GM20431 (cell line): ENCODE measurements around the gene KCNH6.

Source experiments
- in situ Hi-C: fragments of 300-500 bp; cut with MseI, MboI; formaldehyde crosslinking; loops from one replicate; pipeline ENCODE4 v1.15.0; 2020; ENCODE audit warnings: low sequenced_read_pairs; ENCODE audit not compliant: unreplicated experiment

Gene KCNH6

DNA sequence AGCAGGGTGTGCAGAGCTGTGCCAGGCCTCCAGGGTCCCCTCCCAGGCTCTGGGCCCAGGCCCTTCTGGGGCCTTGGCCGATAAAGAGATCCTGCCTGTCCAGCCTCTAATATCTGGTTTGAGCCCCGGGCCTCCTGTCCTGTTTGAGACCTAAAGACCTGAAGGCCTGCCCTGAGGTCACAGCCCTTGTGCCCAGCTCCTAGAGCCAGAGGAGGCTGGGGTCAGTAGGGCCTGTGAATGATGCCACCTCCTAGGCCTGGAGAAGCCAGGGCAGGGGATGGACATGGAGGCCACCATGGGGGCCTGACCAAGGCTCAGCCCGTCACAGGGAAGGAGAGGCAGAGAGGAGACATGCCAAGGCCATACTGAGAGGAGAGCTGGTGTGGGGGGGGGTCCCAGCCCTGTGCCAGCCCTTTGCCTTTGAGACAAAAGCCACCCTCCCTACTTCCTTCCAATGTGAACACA, 7.4 kb downstream of the KCNH6 start:
- in situ Hi-C loops = no loop called here

DNA sequence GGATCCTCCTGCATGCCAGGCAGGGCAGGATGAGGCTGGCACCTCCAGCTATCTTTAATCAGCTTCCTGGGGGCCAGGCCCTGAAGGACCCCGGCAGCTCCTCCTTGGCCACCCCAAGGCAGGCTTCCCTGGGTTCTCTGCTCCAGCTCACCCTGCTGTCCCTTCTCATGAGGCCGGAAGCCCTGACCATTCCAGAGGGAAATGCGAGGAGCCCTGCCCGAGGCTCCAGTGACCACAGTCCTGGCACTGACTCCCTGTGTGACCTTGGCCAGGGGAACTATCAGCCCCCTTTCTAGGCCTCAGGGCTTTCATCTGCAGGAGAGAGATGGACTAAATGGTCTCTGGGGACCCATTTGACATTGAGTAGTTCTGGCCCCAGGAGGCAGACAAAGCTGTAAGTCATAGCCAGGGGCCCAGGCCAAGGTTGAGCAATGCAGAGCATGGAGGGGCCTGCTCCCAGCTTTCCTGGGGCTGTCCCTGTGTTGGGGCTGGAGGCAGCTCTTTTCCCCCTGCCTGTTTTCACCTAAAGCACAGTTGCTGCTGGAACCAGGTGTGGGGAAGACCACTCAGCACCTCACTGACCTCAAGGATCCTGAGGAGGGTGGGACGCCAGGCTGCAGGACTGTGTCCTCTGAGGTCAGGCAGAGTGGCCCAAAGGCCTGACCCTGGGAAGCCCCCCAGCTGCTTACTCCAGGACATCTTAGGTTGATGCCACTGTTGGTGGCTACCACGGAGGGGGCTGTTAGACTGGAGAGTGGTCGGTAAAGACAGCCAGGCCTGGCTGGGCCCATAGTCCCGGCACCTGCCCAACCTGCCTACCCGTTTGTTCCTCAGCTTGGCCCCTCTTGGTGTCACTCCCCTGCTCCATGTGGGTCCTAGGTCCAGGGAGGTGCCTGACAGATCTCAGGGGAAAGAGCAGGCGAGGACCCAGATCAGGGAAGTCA, 8.1 kb downstream of the KCNH6 start:
- in situ Hi-C loops = no loop called here

GRCh38 chr17:63533433-63534077, 10.4 kb downstream of the KCNH6 start:
- in situ Hi-C loops = no loop called here

GRCh38 chr17:63534078-63534570, 11.0 kb downstream of the KCNH6 start:
- in situ Hi-C loops = no loop called here

- in situ Hi-C loops = no loop called here
Observed at GRCh38 chr17:63534816-63535455, 11.8 kb downstream of the KCNH6 start.

- in situ Hi-C loops = no loop called here
Observed at GRCh38 chr17:63535640-63536039, 12.5 kb downstream of the KCNH6 start.

GRCh38 chr17:63537001-63537400, 13.8 kb downstream of the KCNH6 start:
- in situ Hi-C loops = no loop called here

DNA sequence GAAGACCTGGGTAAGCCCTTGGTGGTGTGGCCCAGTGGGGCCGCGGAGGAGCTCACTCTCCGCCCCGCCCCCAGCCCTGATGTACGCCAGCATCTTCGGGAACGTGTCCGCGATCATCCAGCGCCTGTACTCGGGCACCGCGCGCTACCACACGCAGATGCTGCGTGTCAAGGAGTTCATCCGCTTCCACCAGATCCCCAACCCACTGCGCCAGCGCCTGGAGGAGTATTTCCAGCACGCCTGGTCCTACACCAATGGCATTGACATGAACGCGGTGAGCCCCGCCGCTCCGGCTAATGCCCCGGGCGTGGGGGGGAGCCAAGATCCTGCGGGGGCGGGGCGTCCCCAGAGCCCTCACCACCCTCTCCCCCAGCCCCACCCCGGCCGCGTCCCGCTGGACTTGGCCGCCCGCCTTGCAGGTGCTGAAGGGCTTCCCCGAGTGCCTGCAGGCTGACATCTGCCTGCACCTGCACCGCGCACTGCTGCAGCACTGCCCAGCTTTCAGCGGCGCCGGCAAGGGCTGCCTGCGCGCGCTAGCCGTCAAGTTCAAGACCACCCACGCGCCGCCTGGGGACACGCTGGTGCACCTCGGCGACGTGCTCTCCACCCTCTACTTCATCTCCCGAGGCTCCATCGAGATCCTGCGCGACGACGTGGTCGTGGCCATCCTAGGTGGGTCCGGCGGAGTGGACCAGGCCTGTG, 15.0 kb downstream of the KCNH6 start:
- in situ Hi-C loops = no loop called here

GRCh38 chr17:63538693-63539595, 15.8 kb downstream of the KCNH6 start:
- in situ Hi-C loops = no loop called here

- in situ Hi-C loops = no loop called here
Observed at GRCh38 chr17:63540590-63540989, 17.4 kb downstream of the KCNH6 start.

GRCh38 chr17:63542218-63542545, 19.0 kb downstream of the KCNH6 start:
- in situ Hi-C loops = no loop called here

- in situ Hi-C loops = no loop called here
Observed at GRCh38 chr17:63542942-63543821, 20.0 kb downstream of the KCNH6 start.

- in situ Hi-C loops = no loop called here
Observed at GRCh38 chr17:63543822-63544420, 20.8 kb downstream of the KCNH6 start.

GRCh38 chr17:63544467-63545301, 21.5 kb downstream of the KCNH6 start:
- in situ Hi-C loops = no loop called here

- in situ Hi-C loops = no loop called here
Observed at GRCh38 chr17:63546308-63547082, 23.3 kb downstream of the KCNH6 start.

GRCh38 chr17:63547083-63547523, 23.9 kb downstream of the KCNH6 start:
- in situ Hi-C loops = no loop called here
